ENCODE measurements around the gene AGPS.

Gene AGPS

GRCh38 chr2:177501186-177501585 is 108.6 kb downstream of the AGPS start (continued):
- TF ChIP-seq ZNF23 (tag by site-specific recombination; IDR thresholded peaks at IDR 0.05; ENCODE audit: borderline replicate concordance): no peak
- TF ChIP-seq REPIN1 (tag by site-specific recombination; IDR thresholded peaks at IDR 0.05; ENCODE audit: low read depth): no peak
- TF ChIP-seq ZSCAN23 (tag by site-specific recombination; IDR thresholded peaks at IDR 0.05): no peak
- no peak for TF ChIP-seq AEBP2 (tag by site-specific recombination; IDR thresholded peaks at IDR 0.05; ENCODE audit: borderline replicate concordance)
- TF ChIP-seq ZBTB49 (tag by site-specific recombination; IDR thresholded peaks at IDR 0.05; ENCODE audit: low read depth): no peak
- TF ChIP-seq CTCF (tag by site-specific recombination; IDR thresholded peaks at IDR 0.05): no peak
- no peak for TF ChIP-seq KLF7 (tag by site-specific recombination; IDR thresholded peaks at IDR 0.05; ENCODE audit: borderline replicate concordance)
- no peak for TF ChIP-seq ZNF580 (tag by site-specific recombination; IDR thresholded peaks at IDR 0.05)
- no peak for TF ChIP-seq ZNF112 (tag by site-specific recombination; IDR thresholded peaks at IDR 0.05)
- no peak for TF ChIP-seq ZNF658 (tag by site-specific recombination; IDR thresholded peaks at IDR 0.05)
- TF ChIP-seq ZNF398 (tag by site-specific recombination; IDR thresholded peaks at IDR 0.05): no peak
- 0 out of 2 replicates have a peak, but pooled peaks have one; percentile 17 for TF ChIP-seq ZNF366 (tag by site-specific recombination; conservative IDR thresholded peaks at IDR 0.05)
- no peak for TF ChIP-seq PRDM6 (tag by site-specific recombination; IDR thresholded peaks at IDR 0.05)
- no peak for TF ChIP-seq PRDM2 (tag by site-specific recombination; IDR thresholded peaks at IDR 0.05; ENCODE audit: borderline replicate concordance)
- no peak for TF ChIP-seq MYNN (tag by site-specific recombination; IDR thresholded peaks at IDR 0.05; ENCODE audit: borderline replicate concordance)
- peak; percentile 38; the same call in 1 of the 2 replicates for TF ChIP-seq ZNF629 (tag by site-specific recombination; IDR thresholded peaks at IDR 0.05)
- no peak for TF ChIP-seq PRDM4 (tag by site-specific recombination; IDR thresholded peaks at IDR 0.05)
- TF ChIP-seq ZNF704 (tag by site-specific recombination; IDR thresholded peaks at IDR 0.05): no peak

Data from HEK293 (cell line).